ENCODE measurements around the gene FNBP1.

DNA sequence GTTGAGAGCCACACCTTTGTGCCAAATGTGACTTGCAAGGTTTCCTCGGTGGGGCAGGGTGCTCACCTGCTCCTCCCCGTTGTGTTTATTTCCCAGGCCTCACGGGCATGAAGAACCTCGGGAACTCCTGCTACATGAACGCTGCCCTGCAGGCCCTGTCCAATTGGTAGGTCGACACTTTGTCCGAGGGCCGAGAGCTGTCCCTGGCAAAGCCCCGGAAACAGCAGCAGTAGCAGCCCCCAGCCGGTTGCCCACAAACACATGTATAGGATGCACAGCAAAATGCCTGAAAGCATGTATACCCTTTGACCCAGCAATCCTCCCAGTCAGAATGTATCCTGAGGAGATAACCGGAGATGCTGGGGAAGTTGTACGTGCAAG lies 181.6 kb downstream of the FNBP1 start:
- TF ChIP-seq, protein P1, sequence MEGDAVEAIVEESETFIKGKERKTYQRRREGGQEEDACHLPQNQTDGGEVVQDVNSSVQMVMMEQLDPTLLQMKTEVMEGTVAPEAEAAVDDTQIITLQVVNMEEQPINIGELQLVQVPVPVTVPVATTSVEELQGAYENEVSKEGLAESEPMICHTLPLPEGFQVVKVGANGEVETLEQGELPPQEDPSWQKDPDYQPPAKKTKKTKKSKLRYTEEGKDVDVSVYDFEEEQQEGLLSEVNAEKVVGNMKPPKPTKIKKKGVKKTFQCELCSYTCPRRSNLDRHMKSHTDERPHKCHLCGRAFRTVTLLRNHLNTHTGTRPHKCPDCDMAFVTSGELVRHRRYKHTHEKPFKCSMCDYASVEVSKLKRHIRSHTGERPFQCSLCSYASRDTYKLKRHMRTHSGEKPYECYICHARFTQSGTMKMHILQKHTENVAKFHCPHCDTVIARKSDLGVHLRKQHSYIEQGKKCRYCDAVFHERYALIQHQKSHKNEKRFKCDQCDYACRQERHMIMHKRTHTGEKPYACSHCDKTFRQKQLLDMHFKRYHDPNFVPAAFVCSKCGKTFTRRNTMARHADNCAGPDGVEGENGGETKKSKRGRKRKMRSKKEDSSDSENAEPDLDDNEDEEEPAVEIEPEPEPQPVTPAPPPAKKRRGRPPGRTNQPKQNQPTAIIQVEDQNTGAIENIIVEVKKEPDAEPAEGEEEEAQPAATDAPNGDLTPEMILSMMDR (IDR thresholded peaks at IDR 0.05) = no peak
- TF ChIP-seq EZH2 (IDR thresholded peaks at IDR 0.05; ENCODE audit: borderline replicate concordance, insufficient read depth, low read depth, low read length, poor library complexity, severe bottlenecking) = no peak

All from B cell (primary cell).